ENCODE results near the gene TSPAN1. TPM values are rescaled to one million over a fixed set of nuclear protein-coding genes. Genes with fewer than 3 reads are reported as not detected.

TSPAN1 gene
- total and polyA plus RNA-seq, 2 donors: 1.4 to 6.9 TPM

- Histone ChIP-seq H3K4me3 (ENCODE audit: low read length in 2 of 2) (peak overlapping the region; percentile 70 to 83), H3K4me1 (ENCODE audit: control insufficient read depth in 2 of 2, insufficient read depth in 2 of 2, low read length in 2 of 2) (peaks cover 9 to 25% of the 10 kb centered on the region in 2 donors), H3K36me3 (ENCODE audit: control insufficient read depth in 2 of 2, insufficient read depth in 2 of 2, low read length in 1 of 2) (no peaks in the 10 kb centered on the region), H3K27me3 (ENCODE audit: control insufficient read depth in 2 of 2, insufficient read depth in 1 of 2, low read length in 1 of 2) (peaks cover 11 to 26% of the 10 kb centered on the region in 2 donors), H3K27ac (ENCODE audit: low read depth in 1 of 2, low read length in 1 of 2) (peak overlapping the region in 1 of 2 donors; percentile 90), H3K9me3 (ENCODE audit: control insufficient read depth in 2 of 2, insufficient read depth in 1 of 2, low read length in 1 of 2) (no peaks in the 10 kb centered on the region)
- peak in 1 of 9 donors; percentile 11 for DNase-seq (ENCODE audit: low read depth in 6 of 9, low spot score in 9 of 9)
- WGBS: 82% methylated on average over 3 of the region's 3 CpGs
Measured at GRCh38 chr1:46133781-46134350, 41.0 kb upstream of the TSPAN1 start.

DNA sequence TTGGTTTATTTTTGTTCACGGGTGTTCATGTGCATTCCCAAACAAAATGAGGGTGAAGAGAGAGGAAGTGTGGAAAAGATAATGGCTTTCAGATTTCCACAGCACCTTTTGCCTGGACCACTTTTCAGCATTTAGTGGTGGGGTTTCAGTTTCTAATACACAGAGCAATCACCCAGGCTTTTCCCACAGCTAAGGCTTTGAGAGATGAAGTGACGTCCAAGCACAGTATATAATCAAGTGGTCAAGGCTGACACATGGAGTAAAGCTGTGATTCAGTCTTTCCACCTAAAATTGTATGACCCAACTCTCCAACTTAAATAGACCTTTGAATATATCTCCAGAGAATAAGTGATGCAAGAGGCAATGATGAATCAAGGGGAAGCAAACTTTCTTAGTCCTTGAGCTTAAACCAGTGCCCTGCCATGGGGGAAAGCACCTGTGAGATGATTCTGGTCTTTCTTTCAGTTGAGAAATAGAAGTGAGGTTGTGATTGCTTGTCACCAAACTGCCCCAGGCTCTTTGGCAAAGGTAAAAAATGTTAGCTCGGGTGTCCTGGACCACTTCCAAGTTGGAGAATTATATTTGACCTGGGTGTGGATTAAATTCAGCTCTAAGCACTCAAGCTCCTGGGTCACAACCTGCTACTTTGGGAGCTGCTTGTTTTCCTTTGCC lies 40.1 kb upstream of the TSPAN1 start:
- H3K27ac ChIP-seq (ENCODE audit: low read depth in 1 of 2, low read length in 1 of 2): no peak overlapping the region
- H3K27me3 ChIP-seq (ENCODE audit: control insufficient read depth in 2 of 2, insufficient read depth in 1 of 2, low read length in 1 of 2): peaks cover 11 to 23% of the 10 kb centered on the region in 2 donors
- H3K36me3 ChIP-seq (ENCODE audit: control insufficient read depth in 2 of 2, insufficient read depth in 2 of 2, low read length in 1 of 2): no peaks in the 10 kb centered on the region
- 89% methylated on average over 3 of the region's 3 CpGs for WGBS
- H3K4me1 ChIP-seq (ENCODE audit: control insufficient read depth in 2 of 2, insufficient read depth in 2 of 2, low read length in 2 of 2): peaks cover 9 to 25% of the 10 kb centered on the region in 2 donors
- no peak overlapping the region for H3K4me3 ChIP-seq (ENCODE audit: low read length in 2 of 2)
- H3K9me3 ChIP-seq (ENCODE audit: control insufficient read depth in 2 of 2, insufficient read depth in 1 of 2, low read length in 1 of 2): no peaks in the 10 kb centered on the region
- DNase-seq (ENCODE audit: low read depth in 6 of 9, low spot score in 9 of 9): peak in 1 of 9 donors; percentile 4

DNA sequence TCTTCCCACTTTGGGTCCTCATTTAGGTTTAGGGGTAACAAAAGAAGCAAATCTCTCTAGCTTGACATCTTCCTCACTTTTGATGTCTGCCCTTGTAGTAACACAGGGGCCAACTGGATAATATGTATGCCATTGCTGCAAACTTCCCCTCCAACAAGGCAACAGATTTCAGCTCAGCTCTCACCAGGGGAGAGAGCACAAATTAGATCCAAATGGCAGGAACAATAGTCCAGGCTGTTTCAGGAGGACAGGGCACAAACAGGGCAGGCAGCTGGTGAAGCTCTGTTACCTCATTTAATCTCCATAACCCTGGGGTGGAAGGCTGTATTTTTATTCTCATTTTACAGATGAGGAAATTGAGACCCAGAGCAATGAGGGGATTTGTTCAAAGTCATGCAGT lies 38.2 kb upstream of the TSPAN1 start:
- Histone ChIP-seq H3K9me3 (ENCODE audit: control insufficient read depth in 2 of 2, insufficient read depth in 1 of 2, low read length in 1 of 2) (no peaks in the 10 kb centered on the region), H3K27ac (ENCODE audit: low read depth in 1 of 2, low read length in 1 of 2) (no peak overlapping the region), H3K36me3 (ENCODE audit: control insufficient read depth in 2 of 2, insufficient read depth in 2 of 2, low read length in 1 of 2) (no peaks in the 10 kb centered on the region), H3K4me3 (ENCODE audit: low read length in 2 of 2) (no peak overlapping the region), H3K4me1 (ENCODE audit: control insufficient read depth in 2 of 2, insufficient read depth in 2 of 2, low read length in 2 of 2) (peaks cover 9 to 22% of the 10 kb centered on the region in 2 donors), H3K27me3 (ENCODE audit: control insufficient read depth in 2 of 2, insufficient read depth in 1 of 2, low read length in 1 of 2) (peaks cover under 1 to 10% of the 10 kb centered on the region in 2 donors)
- no peak for DNase-seq (ENCODE audit: low read depth in 6 of 9, low spot score in 9 of 9)

DNA sequence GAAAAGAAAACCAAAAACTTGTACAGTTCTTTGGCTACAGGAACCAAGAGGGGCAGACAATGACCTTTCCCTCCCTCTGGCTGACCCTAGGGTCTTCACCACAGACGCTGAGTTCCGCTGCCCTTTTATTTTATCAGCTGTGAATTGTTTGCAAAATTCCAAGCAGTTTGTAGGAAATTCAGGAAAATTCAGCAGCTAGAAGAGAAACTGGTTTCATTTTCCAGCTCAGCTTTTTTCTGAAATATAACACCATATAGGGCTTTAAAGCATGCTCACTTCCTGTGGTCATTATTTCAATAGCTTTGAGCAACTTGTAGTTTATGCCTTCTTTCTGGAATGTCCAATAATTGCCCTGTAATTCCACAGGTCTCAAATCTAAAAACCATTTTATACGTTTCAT lies 37.0 kb upstream of the TSPAN1 start:
- H3K27ac ChIP-seq (ENCODE audit: low read depth in 1 of 2, low read length in 1 of 2): peak overlapping the region in 1 of 2 donors; percentile 55
- no peak overlapping the region for H3K4me3 ChIP-seq (ENCODE audit: low read length in 2 of 2)
- WGBS: 93% methylated on average over 3 of the region's 3 CpGs

GRCh38 chr1:46148318-46148717 lies 26.6 kb upstream of the TSPAN1 start:
- Histone ChIP-seq H3K27me3 (ENCODE audit: control insufficient read depth in 2 of 2, insufficient read depth in 1 of 2, low read length in 1 of 2) (no peaks in the 10 kb centered on the region), H3K4me1 (ENCODE audit: control insufficient read depth in 2 of 2, insufficient read depth in 2 of 2, low read length in 2 of 2) (no peaks in the 10 kb centered on the region), H3K27ac (ENCODE audit: low read depth in 1 of 2, low read length in 1 of 2) (no peak overlapping the region), H3K4me3 (ENCODE audit: low read length in 2 of 2) (no peak overlapping the region), H3K36me3 (ENCODE audit: control insufficient read depth in 2 of 2, insufficient read depth in 2 of 2, low read length in 1 of 2) (no peaks in the 10 kb centered on the region), H3K9me3 (ENCODE audit: control insufficient read depth in 2 of 2, insufficient read depth in 1 of 2, low read length in 1 of 2) (no peaks in the 10 kb centered on the region)
- WGBS: 92% methylated on average over 2 of the region's 2 CpGs
- DNase-seq (ENCODE audit: low read depth in 6 of 9, low spot score in 9 of 9): no peak

More for the DNA sequence above, 37.0 kb upstream of the TSPAN1 start:
- no peaks in the 10 kb centered on the region for H3K27me3 ChIP-seq (ENCODE audit: control insufficient read depth in 2 of 2, insufficient read depth in 1 of 2, low read length in 1 of 2)
- no peak for DNase-seq (ENCODE audit: low read depth in 6 of 9, low spot score in 9 of 9)
- no peaks in the 10 kb centered on the region for H3K9me3 ChIP-seq (ENCODE audit: control insufficient read depth in 2 of 2, insufficient read depth in 1 of 2, low read length in 1 of 2)
- no peaks in the 10 kb centered on the region for H3K36me3 ChIP-seq (ENCODE audit: control insufficient read depth in 2 of 2, insufficient read depth in 2 of 2, low read length in 1 of 2)
- peaks cover 9 to 16% of the 10 kb centered on the region in 2 donors for H3K4me1 ChIP-seq (ENCODE audit: control insufficient read depth in 2 of 2, insufficient read depth in 2 of 2, low read length in 2 of 2)

DNA sequence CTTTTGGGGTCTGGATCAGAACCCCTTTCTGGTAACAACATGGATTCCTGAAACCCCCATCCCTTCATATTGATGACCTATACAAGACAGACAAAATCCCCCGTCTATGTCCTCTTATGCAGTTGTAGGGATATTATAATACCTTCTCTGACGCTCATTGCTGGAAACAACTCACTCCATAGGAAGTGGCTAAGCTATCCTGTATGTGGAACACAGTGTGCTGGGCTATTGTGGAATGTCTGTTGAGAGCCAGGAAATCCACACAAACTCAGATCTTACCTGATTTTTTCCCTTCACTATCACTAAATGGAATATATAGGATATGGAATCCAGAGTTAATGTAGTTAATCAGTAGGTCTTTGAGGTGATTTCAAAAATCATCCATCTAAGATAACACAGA lies 24.8 kb upstream of the TSPAN1 start:
- DNase-seq (ENCODE audit: low read depth in 6 of 9, low spot score in 9 of 9): no peak
- Histone ChIP-seq H3K27me3 (ENCODE audit: control insufficient read depth in 2 of 2, insufficient read depth in 1 of 2, low read length in 1 of 2) (no peaks in the 10 kb centered on the region), H3K36me3 (ENCODE audit: control insufficient read depth in 2 of 2, insufficient read depth in 2 of 2, low read length in 1 of 2) (no peaks in the 10 kb centered on the region), H3K4me3 (ENCODE audit: low read length in 2 of 2) (no peak overlapping the region), H3K4me1 (ENCODE audit: control insufficient read depth in 2 of 2, insufficient read depth in 2 of 2, low read length in 2 of 2) (no peaks in the 10 kb centered on the region), H3K27ac (ENCODE audit: low read depth in 1 of 2, low read length in 1 of 2) (no peak overlapping the region), H3K9me3 (ENCODE audit: control insufficient read depth in 2 of 2, insufficient read depth in 1 of 2, low read length in 1 of 2) (no peaks in the 10 kb centered on the region)
- 97% methylated on average over 2 of the region's 2 CpGs for WGBS

DNA sequence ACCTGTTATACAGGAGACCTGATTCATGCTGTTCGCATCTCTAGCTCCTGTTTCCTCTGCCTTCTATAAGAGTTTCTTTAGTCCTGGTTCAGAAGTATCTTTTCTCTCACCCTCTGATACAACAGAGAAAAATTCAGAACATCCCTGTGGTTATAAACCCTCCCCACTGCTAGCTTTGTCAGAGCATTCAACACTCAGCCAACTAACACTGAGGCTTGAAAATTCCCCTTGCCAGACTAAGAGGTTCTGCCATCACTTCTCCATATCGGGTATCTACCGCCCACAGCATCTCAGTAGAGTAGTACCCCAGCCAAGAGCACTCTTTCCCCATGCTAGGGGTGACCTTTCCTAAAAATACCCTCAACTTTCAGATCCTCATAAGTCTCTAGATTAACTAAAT lies 22.9 kb upstream of the TSPAN1 start:
- WGBS: 96% methylated on average over 3 of the region's 3 CpGs

DNA sequence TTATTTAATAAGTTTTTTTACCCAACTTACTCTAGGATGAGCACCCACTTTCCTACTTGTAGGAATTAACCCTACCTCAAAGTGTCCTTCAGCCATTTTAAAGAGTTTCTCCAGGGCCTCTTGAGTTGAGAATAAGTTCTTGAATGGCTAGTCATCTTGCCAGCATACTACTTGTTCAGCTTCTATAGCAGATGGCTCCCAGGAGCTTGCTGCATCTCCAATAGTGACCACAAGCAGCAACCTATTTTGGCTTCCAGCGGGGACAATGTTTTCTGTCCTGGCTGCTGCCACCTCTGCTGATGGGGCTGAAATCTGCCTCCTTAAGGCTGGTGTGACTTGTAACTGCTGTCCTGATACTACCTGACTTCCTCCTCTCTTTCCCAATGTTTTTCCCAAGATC lies 21.7 kb upstream of the TSPAN1 start:
- DNase-seq (ENCODE audit: low read depth in 6 of 9, low spot score in 9 of 9): no peak
- H3K4me3 ChIP-seq (ENCODE audit: low read length in 2 of 2): no peak overlapping the region
- 94% methylated on average over 1 of the region's 1 CpG for WGBS

More for the DNA sequence above, 22.9 kb upstream of the TSPAN1 start:
- no peaks in the 10 kb centered on the region for H3K4me1 ChIP-seq (ENCODE audit: control insufficient read depth in 2 of 2, insufficient read depth in 2 of 2, low read length in 2 of 2)
- H3K27me3 ChIP-seq (ENCODE audit: control insufficient read depth in 2 of 2, insufficient read depth in 1 of 2, low read length in 1 of 2): no peaks in the 10 kb centered on the region
- H3K36me3 ChIP-seq (ENCODE audit: control insufficient read depth in 2 of 2, insufficient read depth in 2 of 2, low read length in 1 of 2): no peaks in the 10 kb centered on the region
- no peaks in the 10 kb centered on the region for H3K9me3 ChIP-seq (ENCODE audit: control insufficient read depth in 2 of 2, insufficient read depth in 1 of 2, low read length in 1 of 2)
- H3K27ac ChIP-seq (ENCODE audit: low read depth in 1 of 2, low read length in 1 of 2): no peak overlapping the region
- DNase-seq (ENCODE audit: low read depth in 6 of 9, low spot score in 9 of 9): no peak
- no peak overlapping the region for H3K4me3 ChIP-seq (ENCODE audit: low read length in 2 of 2)

GRCh38 chr1:46153732-46154131 lies 21.2 kb upstream of the TSPAN1 start:
- 97% methylated on average over 1 of the region's 1 CpG for WGBS
- Histone ChIP-seq H3K27me3 (ENCODE audit: control insufficient read depth in 2 of 2, insufficient read depth in 1 of 2, low read length in 1 of 2) (no peaks in the 10 kb centered on the region), H3K36me3 (ENCODE audit: control insufficient read depth in 2 of 2, insufficient read depth in 2 of 2, low read length in 1 of 2) (no peaks in the 10 kb centered on the region), H3K4me1 (ENCODE audit: control insufficient read depth in 2 of 2, insufficient read depth in 2 of 2, low read length in 2 of 2) (no peaks in the 10 kb centered on the region), H3K4me3 (ENCODE audit: low read length in 2 of 2) (no peak overlapping the region), H3K9me3 (ENCODE audit: control insufficient read depth in 2 of 2, insufficient read depth in 1 of 2, low read length in 1 of 2) (no peaks in the 10 kb centered on the region), H3K27ac (ENCODE audit: low read depth in 1 of 2, low read length in 1 of 2) (no peak overlapping the region)
- DNase-seq (ENCODE audit: low read depth in 6 of 9, low spot score in 9 of 9): no peak

More for the DNA sequence above, 21.7 kb upstream of the TSPAN1 start:
- H3K27ac ChIP-seq (ENCODE audit: low read depth in 1 of 2, low read length in 1 of 2): no peak overlapping the region
- H3K4me1 ChIP-seq (ENCODE audit: control insufficient read depth in 2 of 2, insufficient read depth in 2 of 2, low read length in 2 of 2): no peaks in the 10 kb centered on the region
- H3K36me3 ChIP-seq (ENCODE audit: control insufficient read depth in 2 of 2, insufficient read depth in 2 of 2, low read length in 1 of 2): no peaks in the 10 kb centered on the region
- H3K27me3 ChIP-seq (ENCODE audit: control insufficient read depth in 2 of 2, insufficient read depth in 1 of 2, low read length in 1 of 2): no peaks in the 10 kb centered on the region
- no peaks in the 10 kb centered on the region for H3K9me3 ChIP-seq (ENCODE audit: control insufficient read depth in 2 of 2, insufficient read depth in 1 of 2, low read length in 1 of 2)

Data from thymus (tissue), 11 donors.